Renal pelvis (tissue), 4 donors: ENCODE data around the gene SECTM1. TPM values are rescaled to one million over a fixed set of nuclear protein-coding genes. Genes with fewer than 3 reads are reported as not detected.

Experiments used
- DNase-seq: peaks from one replicate; pipeline ENCODE4 v3.0.0-alpha.2; 2013
- polyA plus RNA-seq, 3 donors: library from polyadenylated mRNA; unstranded; fragments of 120-200 nt; gene quantifications; one replicate each; pipeline ENCODE4 v1.2.1, GENCODE V29; 2013; ENCODE audit not compliant: insufficient read length in 3 of 3

The SECTM1 gene
- polyA plus RNA-seq, 3 donors: 1.6 to 1.8 (median 1.7) TPM

DNA sequence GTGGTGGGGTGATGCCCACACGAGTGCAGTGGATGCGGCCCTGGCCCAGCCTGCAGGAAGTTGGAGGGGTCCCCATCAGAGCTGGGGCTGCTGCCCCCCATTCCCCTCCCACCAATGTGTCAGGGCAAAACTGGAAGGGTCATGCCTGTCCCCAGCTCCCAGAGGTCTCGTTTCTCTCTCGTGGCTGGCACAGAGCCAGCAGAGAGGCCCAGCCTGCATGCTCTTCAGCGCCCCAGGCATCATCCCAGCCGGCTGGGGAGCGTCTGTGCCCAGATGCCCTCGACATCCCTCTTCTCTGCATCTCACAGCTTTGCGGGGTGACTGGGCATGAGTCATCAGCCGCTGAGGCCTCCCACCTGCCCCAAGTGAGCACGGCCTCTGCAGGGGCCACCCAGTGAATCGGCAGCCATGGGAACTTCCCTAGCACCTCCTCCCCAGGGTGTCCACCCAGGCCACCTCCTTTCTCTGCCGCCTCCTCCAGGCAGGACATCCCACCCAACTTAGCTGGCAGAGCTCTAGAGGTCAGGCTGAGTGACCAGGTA lies 50.3 kb downstream of the SECTM1 start:
- DNase-seq: no peak

- no peak for DNase-seq
These were observed 51.0 kb downstream of the SECTM1 start for GRCh38 chr17:82282239-82283207.

DNA sequence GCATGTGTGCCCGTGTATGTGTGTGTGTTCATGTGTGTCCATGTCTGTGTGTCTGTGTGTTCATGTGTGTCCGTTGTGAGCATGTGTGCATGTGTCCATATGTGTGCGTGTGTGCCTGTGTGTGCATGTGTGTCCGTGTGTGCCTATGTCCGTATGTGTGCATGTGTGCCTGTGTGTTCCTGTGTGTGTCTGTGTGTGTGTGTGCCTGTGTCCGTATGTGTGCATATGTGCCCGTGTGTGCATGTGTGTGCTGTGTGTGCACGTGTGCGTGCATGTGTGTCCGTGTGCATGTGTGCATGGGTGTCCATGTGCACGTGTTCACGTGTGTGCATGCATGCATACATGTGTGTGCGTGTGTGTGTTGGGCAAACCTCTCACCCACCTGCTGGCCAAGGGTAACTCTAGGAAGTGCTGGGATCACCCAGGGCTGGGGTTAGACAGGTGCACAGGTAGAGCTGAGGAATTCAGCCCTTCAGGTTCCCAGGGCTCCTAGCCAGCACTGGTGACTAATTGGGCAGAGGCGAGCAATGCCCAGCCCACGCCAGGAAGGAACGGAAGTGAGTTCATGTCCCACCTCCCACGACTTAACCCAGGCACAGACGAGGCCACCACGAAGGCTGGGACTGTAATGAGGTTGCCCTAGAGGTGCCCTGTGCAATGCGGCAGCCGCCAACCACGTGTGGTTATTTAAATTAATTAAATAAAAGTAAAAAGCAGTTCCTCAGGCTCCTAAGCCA lies 51.9 kb downstream of the SECTM1 start:
- DNase-seq: no peak

DNA sequence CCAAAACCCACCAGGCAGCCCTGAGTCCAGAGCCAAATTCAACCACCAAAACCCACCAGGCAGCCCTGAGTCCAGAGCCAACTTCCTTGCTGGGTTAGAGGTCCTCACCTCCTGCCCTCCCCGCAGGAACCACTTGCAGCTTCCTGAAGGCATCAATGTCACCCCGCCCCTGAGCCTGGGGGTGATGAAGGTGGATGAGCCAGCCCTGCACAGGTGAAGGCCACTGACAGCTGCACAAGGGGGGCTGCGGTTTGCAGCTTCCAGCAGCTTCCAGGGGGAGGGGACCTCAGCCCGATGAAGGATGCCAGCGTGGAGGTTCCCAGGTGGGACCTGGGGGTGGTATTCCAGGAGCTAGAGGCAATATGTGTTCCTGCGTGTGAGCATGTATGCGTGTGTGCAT lies 52.5 kb downstream of the SECTM1 start:
- no peak for DNase-seq

DNA sequence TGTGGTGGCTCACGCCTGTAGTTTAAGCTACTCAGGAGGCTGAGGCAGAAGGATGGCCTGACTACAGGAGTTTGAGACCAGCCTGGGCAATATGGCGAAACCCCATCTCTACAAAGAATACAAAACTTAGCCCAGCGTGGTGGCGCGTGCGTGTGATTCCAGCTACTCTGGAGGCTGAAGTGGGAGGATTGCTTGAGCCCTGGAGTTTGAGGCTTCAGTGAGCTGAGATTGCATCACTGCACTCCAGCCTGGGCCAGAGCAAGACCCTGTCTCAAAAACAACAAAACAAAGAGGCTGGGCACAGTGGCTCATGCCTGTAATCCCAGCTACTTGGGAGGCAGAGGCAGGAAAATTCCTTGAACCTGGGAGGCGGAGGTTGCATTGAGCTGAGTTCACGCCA lies 53.0 kb downstream of the SECTM1 start:
- no peak for DNase-seq

DNA sequence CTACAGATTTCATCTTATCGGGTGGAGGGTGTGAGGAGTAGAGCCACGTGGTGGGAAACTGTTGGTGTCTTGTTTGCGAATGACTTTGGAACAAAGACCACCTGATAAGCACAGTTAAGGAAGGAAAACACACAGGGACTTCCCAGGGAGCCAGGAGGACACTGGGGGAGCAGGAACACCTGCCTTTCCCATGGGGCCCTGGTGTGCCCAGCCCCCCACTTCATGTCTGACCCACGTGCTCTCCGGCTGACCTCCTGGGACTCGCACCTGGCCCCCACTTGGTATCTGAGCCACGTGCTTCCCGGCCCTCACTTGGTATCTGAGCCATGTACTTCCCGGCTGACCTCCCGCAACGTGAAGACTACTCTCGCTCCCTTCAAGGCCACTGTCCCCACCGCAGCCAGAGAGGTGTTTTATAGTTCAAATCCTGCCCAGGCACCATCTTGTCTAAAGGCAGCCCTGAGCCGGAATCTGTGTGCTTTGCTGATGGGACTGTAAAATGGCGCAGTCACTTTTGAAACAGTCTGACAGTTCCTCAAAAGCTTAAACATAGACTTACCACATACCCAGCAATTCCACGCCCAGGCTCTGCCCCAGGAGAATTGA lies 54.7 kb downstream of the SECTM1 start:
- no peak for DNase-seq

DNA sequence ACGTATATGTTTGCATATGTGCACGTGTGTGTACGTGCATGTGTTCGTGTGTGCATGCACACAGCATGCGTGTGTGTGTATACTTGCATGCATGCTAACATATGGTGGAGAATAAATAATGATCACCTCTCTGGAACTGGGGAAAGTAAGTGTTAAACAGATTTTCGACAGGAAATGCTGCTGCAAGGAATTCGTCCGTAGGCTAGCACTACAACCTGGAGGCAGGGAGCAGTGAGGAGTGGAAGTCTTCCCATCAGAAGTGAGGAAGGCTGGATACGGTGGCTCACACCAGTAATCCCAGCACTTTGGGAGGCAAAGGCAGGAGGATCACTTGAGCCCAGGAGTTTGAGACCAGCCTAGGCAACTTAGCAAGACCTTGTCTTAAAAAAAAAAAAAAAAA lies 55.3 kb downstream of the SECTM1 start:
- DNase-seq: no peak

GRCh38 chr17:82277851-82278250 lies 55.7 kb downstream of the SECTM1 start:
- DNase-seq: no peak

DNA sequence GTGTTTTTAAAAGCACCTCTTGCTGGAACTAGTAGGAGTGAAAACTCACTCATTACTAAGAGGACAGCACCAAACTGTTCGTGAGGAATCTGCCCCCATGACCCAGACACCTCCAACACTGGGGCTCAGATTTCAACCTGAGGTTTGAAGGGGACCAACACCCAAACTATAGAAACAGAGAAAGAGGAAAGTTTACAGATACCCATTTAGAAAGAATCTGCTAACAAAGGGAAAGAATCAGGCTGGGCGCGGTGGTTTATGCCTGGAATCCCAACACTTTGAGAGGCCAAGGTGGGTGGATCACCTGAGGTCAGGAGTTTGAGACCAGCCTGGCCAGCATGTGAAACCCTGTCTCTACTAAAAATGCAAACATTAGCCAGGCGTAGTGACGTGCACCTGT lies 56.6 kb downstream of the SECTM1 start:
- DNase-seq: no peak

DNA sequence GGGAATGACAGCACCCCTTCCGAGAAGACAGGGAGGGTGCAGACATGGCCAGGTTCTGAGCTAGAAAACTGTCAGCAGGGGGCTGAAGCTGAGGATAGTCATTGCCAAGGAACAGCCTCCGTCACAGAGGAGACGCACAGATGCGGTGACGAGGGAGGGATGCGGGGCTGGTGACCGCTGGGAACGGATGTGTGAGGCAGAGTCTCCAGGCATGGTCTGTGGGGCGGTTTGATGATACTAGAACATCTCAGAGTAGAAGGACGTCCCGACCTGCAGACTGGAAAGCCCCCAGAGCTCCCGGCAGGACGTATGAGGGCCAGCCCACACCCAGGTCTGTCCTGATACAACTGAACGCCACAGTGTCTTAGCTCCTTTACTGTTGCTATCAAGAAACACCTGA lies 58.2 kb downstream of the SECTM1 start:
- DNase-seq: no peak

- DNase-seq: no peak
These were observed 59.2 kb downstream of the SECTM1 start for GRCh38 chr17:82274134-82275020.

DNA sequence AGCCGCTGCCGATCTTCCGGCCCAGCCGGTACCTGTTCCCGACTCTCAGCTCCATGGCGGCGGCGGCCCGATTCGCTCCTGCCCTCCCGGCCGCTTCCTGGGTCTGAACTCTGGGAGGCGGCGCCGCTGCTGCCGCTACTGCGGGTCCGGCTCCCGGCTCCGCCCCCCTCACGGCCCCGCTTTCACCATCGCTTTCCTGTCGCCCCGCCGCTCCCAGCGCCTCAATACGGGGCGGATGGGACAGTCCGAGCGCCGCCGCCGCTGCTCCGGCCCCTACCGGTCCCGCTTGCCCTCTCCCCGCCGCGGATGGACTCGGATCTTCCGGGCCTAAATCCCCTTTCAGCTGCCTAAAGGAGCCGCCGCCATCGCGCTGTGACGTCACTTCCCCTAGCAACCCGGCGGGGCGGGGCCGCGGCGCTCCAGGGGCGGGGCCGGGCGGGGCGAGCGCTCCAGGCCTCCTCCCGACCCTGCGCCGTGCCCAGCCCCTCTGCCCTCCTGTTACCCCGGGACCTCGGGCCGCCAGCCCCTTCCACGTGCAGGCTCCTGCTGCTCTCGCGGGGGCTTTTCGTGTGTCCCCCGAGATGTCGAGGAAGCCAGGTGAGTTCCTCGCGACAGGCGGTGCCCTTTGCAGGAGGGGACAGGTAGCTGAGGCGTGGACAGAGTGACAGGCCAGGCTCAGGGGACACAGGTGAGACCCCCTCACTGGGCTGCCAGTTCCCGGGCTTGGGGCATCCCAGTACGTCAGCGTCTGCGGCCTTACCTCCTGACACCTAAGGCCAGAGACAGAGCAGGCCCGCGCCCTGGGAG lies 60.0 kb downstream of the SECTM1 start, which contains the start of gene CSNK1D:
Gene CSNK1D, minus strand, starts transcription at position 374 of the 807 bp plus-strand sequence. Its CDS starts 319 bp downstream, at position 55.
- DNase-seq: peak; percentile 92

GRCh38 chr17:82272495-82273326 lies 60.9 kb downstream of the SECTM1 start:
- no peak for DNase-seq

GRCh38 chr17:82271401-82271800 lies 62.2 kb downstream of the SECTM1 start:
- DNase-seq: no peak

Other genes with a start within 250 kb of the SECTM1 start
- gene FASN, start 235.5 kb downstream of the SECTM1 start, polyA plus RNA-seq: 10 to 100 TPM; 41.4 to 56.7 (median 50.1) TPM
- 10 to 100 TPM; 50.9 to 98.3 (median 89.0) TPM for gene CCDC57, start 120.9 kb downstream of the SECTM1 start, polyA plus RNA-seq
- 10 to 100 TPM; 13.6 to 15.2 (median 13.9) TPM for gene SLC16A3, start 104.7 kb downstream of the SECTM1 start, polyA plus RNA-seq
- gene CSNK1D, start 60.1 kb downstream of the SECTM1 start, polyA plus RNA-seq: 100 to 1,000 TPM; 125 to 139 (median 134) TPM
- under 1 TPM; 0.50 to 0.65 (median 0.55) TPM for gene CD7, start 16.2 kb downstream of the SECTM1 start, polyA plus RNA-seq
- under 1 TPM in 1 of 3 donors, not detected in 2; 0.06 TPM for gene TEX19, start 25.5 kb upstream of the SECTM1 start, polyA plus RNA-seq
- under 1 TPM; 0.71 to 0.91 (median 0.75) TPM for gene UTS2R, start 38.0 kb upstream of the SECTM1 start, polyA plus RNA-seq
- 10 to 100 TPM; 39.6 to 49.9 (median 41.9) TPM for gene HEXD, start 84.6 kb upstream of the SECTM1 start, polyA plus RNA-seq
- gene OGFOD3, start 84.8 kb upstream of the SECTM1 start, polyA plus RNA-seq: 10 to 100 TPM; 25.5 to 30.0 (median 29.3) TPM
- gene CYBC1, start 117.0 kb upstream of the SECTM1 start, polyA plus RNA-seq: 10 to 100 TPM; 46.3 to 60.6 (median 59.0) TPM
- gene NARF, start 125.0 kb upstream of the SECTM1 start, polyA plus RNA-seq: 100 to 1,000 TPM in 1 of 3 donors, 10 to 100 TPM in 2; 95.4 to 104 (median 98.2) TPM
- gene FOXK2, start 186.0 kb upstream of the SECTM1 start, polyA plus RNA-seq: 10 to 100 TPM; 40.1 to 50.6 (median 44.8) TPM